HepG2 (cell line): ENCODE measurements around the gene WDR81. TPM values are rescaled to one million over a fixed set of nuclear protein-coding genes. Genes with fewer than 3 reads are reported as not detected.
A peak's percentile ranks its signal among the peaks of the same experiment; 100 is the strongest.

Experiments
- CAMTA2 ChIP-seq: sonication (generic); formaldehyde crosslinking; IDR thresholded peaks from 2 replicates; pipeline ENCODE4 v1.4.0; 2020; ENCODE audit warnings: mild to moderate bottlenecking, missing genetic modification reagents, borderline replicate concordance
- DRAP1 ChIP-seq: IDR thresholded peaks from 2 replicates; pipeline ENCODE4 v1.6.1; 2016; ENCODE audit warnings: missing genetic modification reagents, missing compliant biosample characterization
- ELF4 ChIP-seq: sonication (generic); formaldehyde crosslinking; IDR thresholded peaks from 2 replicates; pipeline ENCODE4 v1.5.0; 2020; ENCODE audit warnings: missing genetic modification reagents, mild to moderate bottlenecking, moderate library complexity, borderline replicate concordance
- FIP1L1 ChIP-seq: fragments of 200-400 bp; formaldehyde crosslinking; IDR thresholded peaks from 2 replicates; pipeline ENCODE4 v1.6.1; 2018; ENCODE audit warnings: low read depth, mild to moderate bottlenecking, low read length, moderate library complexity, borderline replicate concordance; ENCODE audit not compliant: insufficient read depth
- GPN1 ChIP-seq: sonication (generic); formaldehyde crosslinking; IDR thresholded peaks from 2 replicates; pipeline ENCODE4 v1.5.1; 2020; ENCODE audit warnings: missing genetic modification reagents, borderline replicate concordance
- MED8 ChIP-seq: sonication (generic); formaldehyde crosslinking; IDR thresholded peaks from 2 replicates; pipeline ENCODE4 v1.8.1; 2023; ENCODE audit warnings: mild to moderate bottlenecking, missing genetic modification reagents; ENCODE audit not compliant: insufficient replicate concordance
- NFAT5 ChIP-seq: sonication (generic); formaldehyde crosslinking; IDR thresholded peaks from 2 replicates; pipeline ENCODE4 v1.4.0; 2020; ENCODE audit warnings: missing genetic modification reagents
- NKX3-1 ChIP-seq: sonication (generic); formaldehyde crosslinking; IDR thresholded peaks from 2 replicates; pipeline ENCODE4 v1.5.0; 2020; ENCODE audit warnings: missing genetic modification reagents
- RFX3 ChIP-seq: IDR thresholded peaks from 2 replicates; pipeline ENCODE4 v1.6.1; 2016; ENCODE audit warnings: missing biosample characterization, missing genetic modification reagents
- ZBTB21 ChIP-seq: sonication (generic); formaldehyde crosslinking; IDR thresholded peaks from 2 replicates; pipeline ENCODE4 v1.4.0; 2020; ENCODE audit warnings: missing genetic modification reagents
- ZBTB38 ChIP-seq: sonication (generic); formaldehyde crosslinking; IDR thresholded peaks from 2 replicates; pipeline ENCODE4 v1.5.1; 2020; ENCODE audit warnings: mild to moderate bottlenecking, missing genetic modification reagents
- ZBTB7B ChIP-seq: sonication (generic); formaldehyde crosslinking; IDR thresholded peaks from 2 replicates; pipeline ENCODE4 v1.4.0; 2020; ENCODE audit warnings: missing genetic modification reagents
- ZFP91 ChIP-seq: sonication (generic); formaldehyde crosslinking; IDR thresholded peaks from 2 replicates; pipeline ENCODE4 v1.9.0; 2022; ENCODE audit warnings: missing genetic modification reagents, mild to moderate bottlenecking, borderline replicate concordance
- ZHX1 ChIP-seq: sonication (generic); formaldehyde crosslinking; IDR thresholded peaks from 2 replicates; pipeline ENCODE4 v1.8.1; 2022; ENCODE audit warnings: low read depth, mild to moderate bottlenecking, missing genetic modification reagents
- ZNF564 ChIP-seq: sonication (generic); formaldehyde crosslinking; IDR thresholded peaks from 2 replicates; pipeline ENCODE4 v1.8.1; 2023; ENCODE audit warnings: mild to moderate bottlenecking, missing genetic modification reagents
- ZZZ3 ChIP-seq: sonication (generic); formaldehyde crosslinking; IDR thresholded peaks from 2 replicates; pipeline ENCODE4 v1.4.0; 2020; ENCODE audit warnings: missing genetic modification reagents, mild to moderate bottlenecking, borderline replicate concordance
- polyA plus RNA-seq, 8 experiments: library from polyadenylated mRNA; depleted of rRNA in 3 of 8; stranded (reverse) in 7 of 8; unstranded in 1 of 8; fragments of >200 nt; fragmentation: Illumina TruSeq in 4 of 8; extraction: Trizol in 4 of 8; gene quantifications; 2 replicates each; pipeline versions ENCODE4 v1.2.1 to v1.2.3, GENCODE V29; 2011 to 2016; ENCODE audit warnings: low read depth in 4 of 8, missing spikeins in 1 of 8, mixed read lengths in 1 of 8; ENCODE audit not compliant: insufficient read depth in 1 of 8
- total RNA-seq, 5 experiments: library from RNA; depleted of rRNA; stranded (reverse); fragments of >200 nt; fragmentation: Illumina TruSeq; extraction: Trizol; gene quantifications; 2 replicates each; pipeline ENCODE4 v1.2.3, GENCODE V29; 2016; ENCODE audit warnings: low read depth in 1 of 5
- TF ChIP-seq, protein P1 (sequence below): sonication (generic); formaldehyde crosslinking; IDR thresholded peaks from 2 replicates; pipeline ENCODE4 v1.5.1; 2020; ENCODE audit warnings: missing genetic modification reagents, mild to moderate bottlenecking, borderline replicate concordance

The WDR81 gene
- total and polyA plus RNA-seq, 2 of the 13 experiments (the other 11 are each of a cell fraction or from before 2014, with no cell fraction given), result 9.1 to 16.7 TPM

DNA sequence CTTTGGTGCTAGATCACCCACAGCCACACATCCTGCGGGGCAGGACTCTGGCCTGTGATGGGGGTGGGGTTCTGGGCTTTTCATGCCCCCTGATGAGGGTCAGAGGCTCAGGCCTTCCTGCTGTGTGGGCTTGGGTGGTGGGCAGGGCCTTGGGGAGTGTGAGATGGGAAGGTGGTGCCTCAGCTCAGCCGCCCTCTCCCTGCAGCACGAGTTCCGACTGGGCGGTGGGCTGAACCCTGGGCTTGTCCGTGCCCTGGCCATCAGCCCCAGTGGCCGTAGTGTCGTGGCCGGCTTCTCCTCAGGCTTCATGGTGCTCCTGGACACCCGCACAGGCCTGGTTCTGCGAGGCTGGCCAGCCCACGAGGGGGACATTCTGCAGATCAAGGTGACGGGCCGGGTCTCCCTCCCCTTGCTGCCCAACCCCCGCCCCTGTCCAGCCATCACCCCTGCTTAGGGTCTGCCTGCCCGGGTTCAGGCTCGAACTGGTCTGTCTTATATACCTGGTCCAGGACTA, 11.4 kb downstream of the WDR81 start (continued):
- TF ChIP-seq NFAT5 (CRISPR knock-in tag) (no peak), CAMTA2 (no peak), ZHX1 (CRISPR knock-in tag) (no peak), RFX3 (no peak), NKX3-1 (peak; percentile 74; the same call in 1 of the 2 replicates), ZBTB38 (no peak), ZZZ3 (CRISPR knock-in tag) (peak; percentile 58), ZNF564 (CRISPR knock-in tag) (no peak), GPN1 (no peak), FIP1L1 (no peak), DRAP1 (CRISPR knock-in tag) (no peak), ZBTB7B (CRISPR knock-in tag) (no peak), ELF4 (CRISPR knock-in tag) (no peak), MED8 (CRISPR knock-in tag) (no peak), ZBTB21 (CRISPR knock-in tag) (no peak), ZFP91 (CRISPR knock-in tag) (no peak)
- TF ChIP-seq, protein P1, sequence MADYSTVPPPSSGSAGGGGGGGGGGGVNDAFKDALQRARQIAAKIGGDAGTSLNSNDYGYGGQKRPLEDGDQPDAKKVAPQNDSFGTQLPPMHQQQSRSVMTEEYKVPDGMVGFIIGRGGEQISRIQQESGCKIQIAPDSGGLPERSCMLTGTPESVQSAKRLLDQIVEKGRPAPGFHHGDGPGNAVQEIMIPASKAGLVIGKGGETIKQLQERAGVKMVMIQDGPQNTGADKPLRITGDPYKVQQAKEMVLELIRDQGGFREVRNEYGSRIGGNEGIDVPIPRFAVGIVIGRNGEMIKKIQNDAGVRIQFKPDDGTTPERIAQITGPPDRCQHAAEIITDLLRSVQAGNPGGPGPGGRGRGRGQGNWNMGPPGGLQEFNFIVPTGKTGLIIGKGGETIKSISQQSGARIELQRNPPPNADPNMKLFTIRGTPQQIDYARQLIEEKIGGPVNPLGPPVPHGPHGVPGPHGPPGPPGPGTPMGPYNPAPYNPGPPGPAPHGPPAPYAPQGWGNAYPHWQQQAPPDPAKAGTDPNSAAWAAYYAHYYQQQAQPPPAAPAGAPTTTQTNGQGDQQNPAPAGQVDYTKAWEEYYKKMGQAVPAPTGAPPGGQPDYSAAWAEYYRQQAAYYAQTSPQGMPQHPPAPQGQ (CRISPR knock-in tag), result no peak
